Stimulated activated CD8-positive, alpha-beta memory T cell treated with anti-CD3 and anti-CD28 coated beads, Interleukin-12 subunit alpha, Interleukin-12 subunit beta, amount 100 ng/mL, for 24 hours (primary cell): ENCODE results near the gene FSTL5.

Source experiments
- DNase-seq: peaks from one replicate; pipeline ENCODE4 v3.0.0-alpha.2; 2020; ENCODE audit errors: extremely low read depth

The FSTL5 gene

DNA sequence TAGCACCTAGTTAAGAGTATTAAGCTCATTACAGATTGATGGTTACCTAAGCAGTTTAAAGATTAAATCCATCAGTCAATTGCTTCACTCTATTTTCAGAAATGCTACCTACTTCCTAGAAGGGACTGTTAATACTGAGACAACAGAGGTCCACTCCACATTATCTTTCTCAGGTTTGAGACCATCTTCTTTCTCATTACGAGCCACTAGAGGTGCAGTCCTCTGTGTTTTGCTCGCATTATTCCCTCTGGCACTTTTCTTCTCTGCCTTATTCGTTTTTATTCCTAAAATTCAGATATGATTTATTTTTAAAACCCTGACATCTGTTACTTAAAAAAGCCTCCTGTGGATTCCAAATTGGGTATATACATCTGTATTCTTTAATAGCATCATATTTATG is 459.1 kb downstream of the FSTL5 start:
- DNase-seq = no peak

DNA sequence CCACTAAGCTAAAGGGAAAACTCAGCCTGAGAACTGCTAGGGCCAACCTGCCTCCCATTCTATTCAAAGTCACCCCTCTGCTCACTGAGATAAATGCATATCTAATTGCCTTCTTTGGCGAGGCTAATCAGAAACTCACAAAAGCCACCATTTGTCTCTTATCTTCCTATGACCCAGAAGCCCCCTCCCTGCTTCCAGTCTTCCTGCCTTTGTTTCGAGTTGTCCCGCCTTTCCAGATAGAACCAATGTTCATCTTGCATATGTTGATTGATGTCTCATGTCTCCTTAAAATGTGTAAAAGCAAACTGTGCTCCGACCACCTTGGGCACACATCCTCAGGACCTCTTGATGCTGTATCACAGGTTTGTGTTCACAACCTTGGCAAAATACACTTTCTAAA is 459.8 kb downstream of the FSTL5 start:
- no peak for DNase-seq

DNA sequence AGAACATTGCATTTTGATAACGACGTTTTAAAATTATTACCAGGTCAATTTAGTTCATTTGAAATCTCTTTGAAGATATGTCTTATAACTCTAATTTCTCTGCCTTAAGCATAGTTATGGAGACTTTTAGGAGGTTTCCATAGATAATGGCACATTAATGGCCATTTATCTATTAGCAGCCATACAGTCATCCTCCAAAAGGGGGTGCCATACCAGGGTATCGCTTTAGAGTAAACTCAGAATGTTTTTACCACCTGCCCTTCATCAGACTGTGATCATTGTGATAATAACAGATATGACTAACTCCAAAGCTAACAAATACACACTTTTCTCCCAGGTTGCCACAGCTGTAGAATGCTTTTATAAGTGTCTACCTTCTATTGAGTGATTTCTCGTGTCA is 461.5 kb downstream of the FSTL5 start:
- DNase-seq = no peak

DNA sequence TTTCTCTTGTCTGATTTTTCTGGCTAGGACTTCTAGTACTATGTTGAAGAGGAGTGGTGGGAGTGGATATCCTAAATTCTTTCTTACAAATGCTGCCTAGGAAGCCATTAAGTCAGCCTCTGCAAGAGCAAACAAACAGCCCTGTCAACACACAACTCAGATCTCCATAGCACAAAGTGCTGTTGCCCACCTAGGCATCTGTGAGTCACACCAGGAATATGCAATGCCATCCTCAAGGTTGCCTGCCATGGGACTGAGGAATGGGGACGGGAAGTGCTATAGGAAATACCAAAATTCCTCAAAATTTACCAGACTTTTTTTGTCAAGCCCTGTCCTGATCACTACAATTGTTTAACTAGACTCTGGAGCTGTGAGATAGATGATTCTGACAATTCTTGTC is 466.9 kb downstream of the FSTL5 start:
- no peak for DNase-seq

DNA sequence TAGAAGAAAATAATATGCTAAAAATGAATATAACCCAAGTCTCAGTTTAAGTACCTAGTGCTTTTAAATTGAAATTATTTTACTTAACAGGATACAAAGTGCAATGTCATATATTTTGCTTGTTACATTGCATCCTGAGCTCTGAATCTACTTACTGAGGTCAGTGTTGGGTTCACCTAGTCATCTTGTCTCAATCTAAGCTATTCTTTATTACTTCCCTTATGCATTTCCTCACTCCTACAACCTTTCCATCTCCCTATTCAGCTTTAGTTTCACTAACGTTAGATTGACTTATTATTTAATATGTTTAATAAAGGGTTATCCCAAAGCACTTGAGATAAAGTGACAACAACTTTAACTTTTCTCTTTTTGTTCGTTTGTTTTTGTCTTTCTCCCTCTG is 483.7 kb downstream of the FSTL5 start:
- no peak for DNase-seq

DNA sequence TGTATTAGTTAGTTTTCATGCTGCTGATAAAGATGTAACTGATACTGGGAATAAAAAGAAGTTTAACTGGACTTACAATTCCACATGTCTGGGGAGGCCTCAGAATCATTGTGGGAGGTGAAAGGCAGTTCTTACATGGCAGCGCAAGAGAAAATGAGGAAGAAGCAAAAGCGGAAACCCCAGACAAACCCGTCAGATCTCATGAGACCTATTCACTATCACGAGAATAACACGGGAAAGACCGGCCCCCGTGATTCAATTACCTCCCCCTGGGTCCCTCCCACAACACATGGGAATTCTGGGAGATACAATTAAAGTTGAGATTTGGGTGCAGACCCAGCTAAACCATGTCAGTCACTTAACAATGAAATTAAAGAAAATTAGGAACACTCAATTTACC is 499.1 kb downstream of the FSTL5 start:
- DNase-seq = no peak

DNA sequence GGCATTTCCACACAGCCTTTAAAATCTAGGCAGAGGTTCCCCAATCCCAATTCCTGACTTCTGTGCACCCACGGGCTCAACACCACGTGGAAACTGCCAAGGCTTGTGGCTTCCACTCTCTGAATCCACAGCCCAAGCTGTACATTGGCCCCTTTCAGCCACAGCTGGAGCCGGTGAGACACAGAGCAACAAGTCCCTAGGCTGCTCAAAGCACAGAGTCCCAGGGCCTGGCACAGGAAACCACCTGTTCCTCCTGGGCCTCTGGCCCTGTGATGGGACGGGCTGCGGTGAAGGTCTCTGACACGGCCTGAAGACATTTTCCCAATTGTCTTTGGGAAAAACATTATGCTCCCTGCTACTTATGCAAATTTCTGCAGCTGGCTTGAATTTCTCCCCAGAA is 500.0 kb downstream of the FSTL5 start:
- DNase-seq = no peak

DNA sequence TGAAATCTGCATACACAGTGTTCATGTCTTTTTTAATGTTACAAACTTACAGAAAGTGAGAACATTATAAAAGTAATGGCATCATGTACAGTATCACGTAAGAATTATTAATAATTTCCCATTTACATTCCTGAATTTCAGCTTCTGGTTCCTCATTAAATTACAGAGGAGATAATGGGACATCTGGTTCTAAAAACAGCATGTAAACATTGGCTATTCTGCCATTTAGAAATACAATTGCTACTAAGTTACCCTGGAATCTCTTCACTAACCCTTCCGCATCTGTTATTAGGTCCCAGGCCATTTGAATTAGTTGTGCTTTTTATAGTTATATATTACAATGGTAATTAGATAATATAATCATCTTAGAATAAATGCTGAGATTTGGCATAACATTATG is 505.1 kb downstream of the FSTL5 start:
- no peak for DNase-seq

DNA sequence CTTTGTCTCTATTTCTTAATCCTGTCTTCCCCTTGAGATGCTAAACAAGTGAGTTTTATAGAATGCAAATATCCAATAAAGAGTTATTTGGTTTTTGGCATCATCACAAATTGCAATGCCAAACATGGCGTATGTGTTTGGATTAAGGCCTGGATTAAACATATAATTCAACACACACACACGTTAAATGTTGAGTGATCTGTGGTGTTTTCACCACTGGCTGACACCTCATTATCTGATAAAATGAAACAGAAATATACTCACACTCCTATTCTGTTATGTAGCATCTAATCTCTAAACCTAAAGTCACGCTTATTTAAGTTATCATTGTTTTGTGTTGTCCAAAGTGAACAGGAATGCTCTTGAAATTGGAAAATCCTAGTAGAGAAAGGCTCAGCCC is 506.2 kb downstream of the FSTL5 start:
- no peak for DNase-seq

DNA sequence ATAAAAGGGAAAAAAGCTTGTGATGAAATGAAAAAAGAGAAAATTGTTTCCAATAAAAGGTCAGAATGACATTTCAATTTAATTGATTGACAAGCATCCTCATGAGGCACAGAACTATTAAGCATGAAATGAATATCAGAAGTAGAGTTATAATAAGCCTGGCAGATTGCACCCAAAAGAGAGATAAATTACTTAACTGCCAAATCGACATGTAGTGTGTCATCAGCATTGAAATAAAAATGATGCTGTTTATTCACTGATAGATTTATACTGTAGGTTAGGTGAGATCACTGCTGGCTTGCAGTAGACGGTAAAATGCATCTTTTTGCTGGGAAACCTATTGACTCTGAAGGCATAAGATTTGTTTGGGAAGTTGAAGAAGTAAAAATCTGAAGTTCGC is 507.2 kb downstream of the FSTL5 start:
- no peak for DNase-seq

DNA sequence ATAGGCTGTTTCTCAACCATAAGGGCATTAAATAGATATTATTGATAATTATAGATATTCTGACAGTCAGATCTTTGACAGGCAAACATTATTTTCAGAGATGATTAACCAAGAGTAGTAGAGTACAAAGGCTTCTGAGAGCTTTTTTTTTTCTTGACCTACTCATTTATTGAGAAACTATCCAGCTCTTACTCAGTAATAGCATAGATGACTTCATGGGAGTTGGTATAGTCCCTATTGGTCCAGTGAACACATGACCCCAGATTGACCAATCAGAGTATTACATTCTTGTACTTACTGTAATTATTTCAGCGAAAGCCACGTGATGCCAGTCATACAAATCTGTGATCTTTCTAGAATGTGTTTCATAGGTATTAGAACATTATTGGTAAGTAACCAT is 508.7 kb downstream of the FSTL5 start:
- DNase-seq = no peak

DNA sequence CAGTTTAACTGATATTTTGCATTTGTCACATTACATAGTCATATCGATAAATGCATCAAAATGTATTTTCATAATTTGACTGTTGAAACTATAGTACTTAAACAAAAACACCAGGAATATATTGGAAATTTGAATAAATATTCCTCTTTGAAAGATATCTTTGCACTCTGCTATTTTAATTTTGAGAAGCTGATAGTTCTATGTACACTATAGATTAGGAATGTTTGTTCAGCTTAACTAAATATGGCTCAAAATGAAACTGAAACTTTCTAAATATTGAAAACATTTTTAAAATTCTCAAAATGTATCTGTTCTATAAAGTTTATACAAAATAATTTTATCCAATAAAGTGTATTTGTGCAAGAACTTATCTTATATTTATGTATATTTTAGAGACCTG is 510.1 kb downstream of the FSTL5 start:
- DNase-seq = no peak

DNA sequence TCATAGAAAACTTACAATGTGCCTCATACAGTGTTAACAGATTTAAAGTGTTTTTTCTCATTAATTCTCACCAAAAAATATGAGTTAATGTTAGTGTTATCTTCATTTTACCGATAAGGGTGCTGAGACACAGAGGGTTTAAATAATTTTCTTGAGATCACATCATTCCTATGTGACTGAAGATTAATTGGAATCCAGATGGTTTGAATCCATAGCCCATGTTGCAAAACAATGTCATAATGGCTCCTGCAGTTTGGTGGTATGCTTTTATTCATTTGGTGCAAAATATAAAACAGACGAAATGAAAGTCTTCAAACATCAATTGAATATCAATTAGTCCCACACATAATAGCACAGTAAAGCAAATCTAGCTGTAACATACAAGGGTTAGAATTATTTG is 512.2 kb downstream of the FSTL5 start:
- no peak for DNase-seq

DNA sequence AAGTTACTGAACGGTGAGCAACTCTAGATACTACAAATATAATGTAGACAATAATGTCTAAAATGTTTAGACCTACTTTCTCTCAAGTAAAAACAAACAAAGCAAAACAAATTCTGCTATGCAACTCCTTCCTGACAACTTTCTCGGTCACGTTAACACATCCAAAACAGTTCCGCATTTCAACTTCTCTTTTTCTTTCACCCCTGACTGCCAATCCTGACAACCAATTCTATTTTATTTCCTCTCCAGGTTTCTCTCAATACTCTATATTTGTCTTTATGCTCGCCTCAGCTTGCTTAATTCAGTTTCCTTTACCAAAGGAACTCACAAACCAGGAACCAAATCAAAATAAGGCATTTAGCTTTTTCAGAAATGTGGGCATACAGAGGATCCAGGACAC is 513.0 kb downstream of the FSTL5 start:
- no peak for DNase-seq

DNA sequence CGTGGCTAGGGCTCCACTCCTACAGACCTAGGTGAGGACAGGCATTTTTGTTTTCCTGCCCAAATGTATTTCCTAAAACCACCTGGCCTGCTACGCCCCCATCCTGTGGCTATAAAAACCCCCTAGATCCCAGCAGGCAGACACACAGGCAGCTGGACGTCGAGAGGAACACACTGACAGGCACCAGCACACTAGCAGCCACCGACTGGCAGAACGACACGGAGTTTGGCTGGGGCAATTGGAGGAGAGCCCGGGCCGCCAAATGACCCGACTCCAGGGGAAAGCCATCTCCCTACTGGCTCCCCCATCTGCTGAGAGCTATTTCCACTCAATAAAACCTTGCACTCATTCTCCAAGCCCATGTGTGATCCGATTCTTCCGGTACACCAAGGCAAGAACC is 516.0 kb downstream of the FSTL5 start:
- no peak for DNase-seq

DNA sequence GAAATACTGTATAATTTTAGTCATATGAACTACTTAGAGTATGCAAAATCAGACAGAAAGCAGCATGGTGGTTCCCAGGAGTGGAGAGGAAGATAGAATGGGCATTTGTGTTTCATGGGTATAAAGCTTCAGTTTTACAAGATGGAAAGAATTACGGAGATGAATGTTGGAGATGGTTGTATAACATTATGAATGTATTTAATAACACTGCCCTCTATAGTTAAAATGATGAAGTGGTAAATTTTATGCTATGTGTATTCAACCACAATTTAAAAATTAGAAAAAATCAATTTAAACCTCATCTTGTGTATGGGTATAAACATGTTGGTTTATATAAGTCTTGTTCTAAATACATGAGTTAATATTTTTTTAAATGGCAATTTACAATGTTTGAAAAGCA is 521.1 kb downstream of the FSTL5 start:
- DNase-seq = no peak

DNA sequence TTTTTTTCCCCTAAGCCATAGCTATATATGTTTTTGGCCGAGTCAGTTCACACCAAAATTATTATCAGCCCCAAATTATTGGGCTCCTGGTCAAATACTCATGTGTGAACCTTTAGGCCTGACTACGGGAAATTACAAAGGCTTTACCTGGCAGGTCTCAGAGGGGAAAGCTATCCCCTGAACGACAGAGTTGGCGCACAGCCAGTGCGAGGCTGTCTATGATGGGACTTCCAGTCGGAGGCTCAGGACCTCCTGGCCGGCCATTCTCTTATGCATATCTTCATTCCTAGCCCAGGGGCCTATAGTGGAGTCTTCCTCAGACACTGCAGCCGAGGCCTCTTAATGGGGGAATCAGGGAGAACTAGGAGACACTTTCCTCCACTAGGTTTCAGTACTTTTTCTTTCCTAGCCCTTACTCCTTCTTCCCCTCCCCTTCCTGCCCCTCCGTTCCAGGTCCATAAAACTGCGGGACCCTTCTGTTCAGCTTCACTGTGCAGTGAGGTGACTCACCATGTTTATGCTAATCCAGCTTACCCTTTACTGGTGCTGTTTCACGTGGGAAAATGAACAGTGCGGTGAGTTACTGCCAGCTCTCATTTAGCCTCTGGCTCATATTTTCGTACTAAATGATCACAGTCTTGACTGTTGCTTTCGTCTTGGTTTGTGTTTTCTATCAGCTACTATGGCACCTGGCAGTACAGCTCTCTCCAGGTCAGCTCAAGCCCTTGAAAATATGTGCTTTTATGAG is 533.9 kb downstream of the FSTL5 start:
- DNase-seq = no peak

DNA sequence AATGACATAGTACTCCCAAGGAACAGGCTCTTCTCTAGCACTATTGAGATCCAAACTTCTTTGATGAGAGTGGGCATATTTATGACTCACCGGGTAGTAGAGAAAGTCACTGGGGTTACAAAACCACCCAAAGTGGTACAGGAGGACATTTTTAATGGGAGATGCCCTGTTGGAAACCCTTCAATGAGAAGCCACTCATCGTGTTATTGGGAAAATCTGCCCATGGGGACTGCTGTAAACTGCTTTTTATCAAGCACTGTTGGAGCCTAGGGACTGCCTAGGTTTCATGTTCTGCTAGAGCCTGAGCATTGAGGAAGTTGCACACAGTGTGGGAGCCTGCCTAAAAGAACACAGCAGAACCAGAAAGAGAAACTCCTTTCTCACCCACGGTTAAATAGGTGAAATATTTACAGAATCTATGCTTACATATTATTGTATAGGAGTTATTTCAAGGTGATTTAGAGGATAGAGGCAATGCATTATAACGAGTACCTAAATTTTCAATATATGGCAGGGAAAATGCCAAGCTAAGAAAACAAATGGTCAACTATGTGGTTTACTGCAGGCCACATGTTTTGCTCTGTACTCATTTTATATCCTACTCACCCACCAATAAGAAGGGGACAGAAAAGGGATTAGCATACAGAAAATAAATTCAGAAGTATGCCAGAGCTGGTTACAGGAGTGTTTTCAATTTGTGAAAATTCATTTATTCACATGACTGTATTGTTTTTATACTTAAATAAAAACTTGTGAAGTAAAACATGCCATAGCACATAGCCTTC is 559.1 kb downstream of the FSTL5 start:
- DNase-seq = no peak

DNA sequence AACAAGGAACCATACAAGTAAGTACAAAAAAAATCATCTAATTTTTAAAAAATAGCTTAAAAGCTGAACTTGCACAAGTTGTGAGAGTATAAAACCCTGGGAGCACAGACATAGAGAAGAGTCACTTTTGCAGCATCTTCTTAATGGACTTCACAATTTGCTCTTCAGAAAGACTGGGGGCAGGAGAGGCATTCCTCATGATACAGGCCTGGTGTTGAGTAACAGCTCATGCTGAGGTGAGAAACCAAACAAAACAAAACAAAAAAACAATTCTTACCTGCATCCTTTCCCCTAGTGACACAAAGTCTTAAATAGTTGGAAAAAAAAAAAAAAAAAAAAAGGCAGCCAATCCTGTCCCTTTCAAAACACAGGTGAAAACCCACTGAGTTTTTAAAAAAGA is 562.8 kb downstream of the FSTL5 start:
- no peak for DNase-seq

DNA sequence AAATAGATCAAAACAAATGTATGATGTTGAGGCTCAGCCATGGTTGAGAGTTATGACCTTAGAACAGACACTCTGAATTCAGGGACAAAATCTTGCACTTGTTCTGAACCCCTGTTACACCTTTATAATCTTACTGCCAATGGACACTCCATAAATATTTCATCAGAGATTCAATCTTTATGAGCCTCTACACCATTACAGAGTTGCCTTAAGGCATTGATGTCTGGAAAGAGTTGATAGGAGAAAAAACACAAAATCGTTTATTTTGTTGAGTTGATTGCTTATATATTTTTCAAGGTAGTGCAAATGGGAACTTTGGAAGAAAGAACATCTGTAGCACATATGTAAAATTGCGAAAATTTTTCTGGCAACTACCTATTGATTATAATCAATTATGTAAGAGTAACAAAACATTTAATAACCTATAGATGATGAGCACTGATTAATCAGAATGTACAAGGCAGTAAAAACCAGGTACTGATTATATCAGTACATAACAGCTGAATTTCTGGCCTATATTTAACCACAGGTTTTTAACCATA is 568.5 kb downstream of the FSTL5 start:
- DNase-seq = no peak

DNA sequence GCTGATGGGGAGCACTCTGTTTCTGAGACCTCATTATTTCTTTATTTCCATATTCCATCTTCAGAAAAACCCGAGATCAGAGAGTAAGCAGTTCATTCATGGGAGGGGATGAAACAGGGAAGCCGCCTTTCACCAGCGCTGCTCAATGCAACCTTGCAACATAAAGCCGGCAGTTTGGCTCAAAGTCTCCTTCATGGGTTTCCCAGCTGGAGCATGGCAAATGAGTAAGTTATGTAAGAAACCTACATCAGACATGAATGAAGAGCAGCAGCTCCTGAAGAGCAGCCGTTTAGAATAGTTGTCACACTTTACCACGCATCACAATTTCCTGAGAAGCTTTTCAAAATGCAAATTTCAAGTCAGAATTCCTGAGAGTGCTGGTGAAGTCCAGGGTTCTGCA is 578.8 kb downstream of the FSTL5 start:
- no peak for DNase-seq

DNA sequence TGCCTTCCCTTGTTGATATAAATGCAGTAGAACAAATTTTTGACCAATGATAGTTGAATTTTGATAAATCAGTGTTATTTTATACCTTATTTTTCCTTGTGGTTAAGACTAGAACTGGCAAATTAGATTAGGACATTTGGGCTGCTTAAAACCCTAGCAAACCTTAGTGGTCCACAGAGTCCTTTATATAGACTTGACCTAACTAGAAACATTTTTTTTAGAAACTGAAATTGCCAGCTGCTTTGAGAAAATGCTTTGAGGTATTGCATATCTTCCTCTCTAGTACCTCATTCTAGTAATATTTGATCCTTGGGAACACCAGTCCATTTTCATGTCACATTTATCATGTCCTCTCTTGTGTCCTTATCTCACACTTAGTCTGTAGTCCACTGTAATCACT is 580.3 kb downstream of the FSTL5 start:
- no peak for DNase-seq
